H1 (cell line): ENCODE data around the gene GJB4. TPM values are rescaled to one million over a fixed set of nuclear protein-coding genes. Genes with fewer than 3 reads are reported as not detected.
"Not testable (repeated sequence)": the region's sequence is repeated elsewhere in the genome, so short reads cannot be mapped to it uniquely, and the experiment has no call there.

Source experiments
- CTCF ChIA-PET: fragments of 300-600 bp; sonication (Branson Sonifier 250); formaldehyde crosslinking; loops from one replicate; lab custom pipeline; 2021; ENCODE audit not compliant: partially characterized antibody; lab: Charles Lee
- POLR2A ChIA-PET: fragments of 300-600 bp; sonication (Branson Sonifier 250); formaldehyde crosslinking; loops from one replicate; lab custom pipeline; 2021; ENCODE audit warnings: inconsistent platforms; ENCODE audit not compliant: partially characterized antibody; lab: Charles Lee
- DNase-seq, 2 experiments: peaks; one replicate each; pipeline versions ENCODE4 v3.0.0 to v3.0.0-alpha.2; 2010 to 2022; ENCODE audit warnings: low spot score in 2 of 2, low read depth in 1 of 2, mixed read lengths in 1 of 2
- FAIRE-seq: peaks from 2 replicates; lab custom pipeline; 2011; peaks lifted over from hg19 to GRCh38; lab: Jason Lieb, UNC
- H2AFZ ChIP-seq: 2 replicates; pipeline ENCODE4 v1.8.1; 2012; ENCODE audit warnings: low read length, inconsistent platforms
- H2AK5ac ChIP-seq: 2 replicates; pipeline ENCODE4 v1.6.1; 2013; ENCODE audit warnings: low read depth, low read length
- H2BK120ac ChIP-seq: replicated peaks from 2 replicates; pipeline ENCODE3; 2013; ENCODE audit warnings: low read depth, low read length, inconsistent platforms
- H2BK12ac ChIP-seq: 2 replicates; pipeline ENCODE4 v1.6.1; 2013; ENCODE audit warnings: low read depth, low read length
- H2BK15ac ChIP-seq: 2 replicates; pipeline ENCODE4 v1.6.1; 2013; ENCODE audit warnings: low read length
- H2BK20ac ChIP-seq: 2 replicates; pipeline ENCODE4 v1.6.1; 2013; ENCODE audit warnings: low read length
- H2BK5ac ChIP-seq: 2 replicates; pipeline ENCODE4 v1.6.1; 2013; ENCODE audit warnings: low read depth, low read length
- H3K14ac ChIP-seq: 2 replicates; pipeline ENCODE4 v1.6.1; 2013; ENCODE audit warnings: inconsistent platforms; ENCODE audit not compliant: insufficient read length
- H3K18ac ChIP-seq: 2 replicates; pipeline ENCODE4 v1.6.1; 2013; ENCODE audit warnings: low read length; ENCODE audit errors: extremely low read depth
- H3K23ac ChIP-seq: 2 replicates; pipeline ENCODE4 v1.6.1; 2013; ENCODE audit warnings: inconsistent platforms; ENCODE audit not compliant: insufficient read length
- H3K23me2 ChIP-seq: 2 replicates; pipeline ENCODE4 v1.6.1; 2013; ENCODE audit warnings: low read depth, low read length
- H3K27ac ChIP-seq: 2 replicates; pipeline ENCODE4 v1.6.1; 2011; ENCODE audit warnings: low read depth, low read length, inconsistent platforms
- H3K27me3 ChIP-seq, 4 experiments: replicated peaks in 1 of 4; 1 replicate in 1 of 4; 2 replicates in 3 of 4; pipeline versions ENCODE4 v1.6.1 to v1.8.1; 2011 to 2013; ENCODE audit warnings: low read length in 3 of 4, mild to moderate bottlenecking in 3 of 4, inconsistent platforms in 2 of 4, mixed read lengths in 2 of 4, moderate library complexity in 1 of 4; ENCODE audit not compliant: control insufficient read depth in 3 of 4, insufficient read depth in 3 of 4; ENCODE audit errors: extremely low read depth in 1 of 4
- H3K36me3 ChIP-seq, 4 experiments: 2 replicates each; pipeline versions ENCODE4 v1.6.1 to v1.8.1; 2011 to 2013; ENCODE audit warnings: mild to moderate bottlenecking in 4 of 4, low read length in 3 of 4, moderate library complexity in 2 of 4, control low read depth in 1 of 4, inconsistent platforms in 1 of 4; ENCODE audit not compliant: insufficient read depth in 4 of 4, control insufficient read depth in 2 of 4
- H3K4ac ChIP-seq: replicated peaks from 2 replicates; pipeline ENCODE3; 2013; ENCODE audit warnings: low read length, low read depth, mixed read lengths, inconsistent platforms; ENCODE audit not compliant: insufficient read length
- H3K4me1 ChIP-seq, 4 experiments: replicated peaks in 1 of 4; 1 replicate in 1 of 4; 2 replicates in 3 of 4; pipeline versions ENCODE4 v1.6.1 to v1.8.1; 2011 to 2013; ENCODE audit warnings: low read length in 3 of 4, inconsistent platforms in 2 of 4, mixed read lengths in 1 of 4; ENCODE audit not compliant: insufficient read depth in 4 of 4, control insufficient read depth in 3 of 4
- H3K4me2 ChIP-seq, 2 experiments: 2 replicates each; pipeline versions ENCODE4 v1.6.1 to v1.8.1; 2011 to 2013; ENCODE audit warnings: low read depth in 2 of 2, low read length in 2 of 2, control low read depth in 1 of 2, inconsistent platforms in 1 of 2, mild to moderate bottlenecking in 1 of 2; ENCODE audit not compliant: insufficient read depth in 1 of 2
- H3K4me3 ChIP-seq, 4 experiments: fragments of 200-600, 300-600 bp in 1 of 4; sonication (generic), shearing (Covaris generic), sonication (Bioruptor Twin) in 1 of 4; 2 replicates each; pipeline versions ENCODE4 v1.5.1 to v1.8.1; 2011 to 2016; ENCODE audit warnings: low read length in 4 of 4, low read depth in 3 of 4, control low read depth in 2 of 4, inconsistent platforms in 2 of 4, mild to moderate bottlenecking in 2 of 4, mixed read lengths in 1 of 4, moderate library complexity in 1 of 4; ENCODE audit not compliant: insufficient read depth in 2 of 4; ENCODE audit errors: extremely low read depth in 1 of 4
- H3K56ac ChIP-seq: replicated peaks from 2 replicates; pipeline ENCODE3; 2013; ENCODE audit warnings: low read depth, mild to moderate bottlenecking, mixed read lengths, low read length, inconsistent platforms; ENCODE audit not compliant: insufficient read length
- H3K79me1 ChIP-seq: 2 replicates; pipeline ENCODE4 v1.6.1; 2013; ENCODE audit warnings: low read depth, low read length, control low read depth
- H3K79me2 ChIP-seq, 2 experiments: 2 replicates each; pipeline versions ENCODE4 v1.6.1 to v1.8.1; 2012 to 2013; ENCODE audit warnings: low read length in 2 of 2, mild to moderate bottlenecking in 2 of 2, inconsistent platforms in 1 of 2; ENCODE audit not compliant: insufficient read depth in 2 of 2, control insufficient read depth in 1 of 2
- H3K9ac ChIP-seq, 4 experiments: replicated peaks in 1 of 4; 1 replicate in 1 of 4; 2 replicates in 3 of 4; pipeline versions ENCODE4 v1.6.1 to v1.8.1; 2011 to 2013; ENCODE audit warnings: low read depth in 3 of 4, low read length in 3 of 4, control low read depth in 2 of 4, mild to moderate bottlenecking in 2 of 4, moderate library complexity in 2 of 4, inconsistent platforms in 1 of 4; ENCODE audit errors: extremely low read depth in 1 of 4
- H3K9me3 ChIP-seq, 2 experiments: 2 replicates each; pipeline versions ENCODE4 v1.6.1 to v1.8.1; 2012 to 2013; ENCODE audit warnings: mild to moderate bottlenecking in 2 of 2, moderate library complexity in 2 of 2, control low read depth in 1 of 2, inconsistent platforms in 1 of 2, low read depth in 1 of 2, low read length in 1 of 2, mixed read lengths in 1 of 2; ENCODE audit not compliant: insufficient read depth in 2 of 2
- H4K20me1 ChIP-seq, 2 experiments: replicated peaks in 1 of 2; 2 replicates each; pipeline versions ENCODE3 to v1.8.1; 2011 to 2013; ENCODE audit warnings: inconsistent platforms in 2 of 2, low read length in 2 of 2, mild to moderate bottlenecking in 1 of 2; ENCODE audit not compliant: insufficient read depth in 2 of 2, control insufficient read depth in 1 of 2
- H4K5ac ChIP-seq: 2 replicates; pipeline ENCODE4 v1.6.1; 2013; ENCODE audit warnings: low read length, low read depth, mixed read lengths, inconsistent platforms; ENCODE audit not compliant: insufficient read length
- H4K8ac ChIP-seq: 2 replicates; pipeline ENCODE4 v1.8.0; 2013; ENCODE audit warnings: mild to moderate bottlenecking, moderate library complexity, low read length, inconsistent platforms; ENCODE audit not compliant: insufficient read depth; ENCODE audit errors: extremely low read depth
- H4K91ac ChIP-seq: replicated peaks from 2 replicates; pipeline ENCODE3; 2013; ENCODE audit warnings: low read length, mixed read lengths, inconsistent platforms; ENCODE audit not compliant: insufficient read length
- WGBS, 2 experiments: shearing (Covaris generic) in 1 of 2; methylation state at CpG; one replicate each; pipeline versions ENCODE4 v1.1.6 to v1.1.7; 2013 to 2015; ENCODE audit warnings: low lambda C conversion rate in 2 of 2, mixed read lengths in 2 of 2, inconsistent platforms in 1 of 2, low coverage in 1 of 2, missing lambda C conversion rate in 1 of 2; ENCODE audit not compliant: insufficient replicate concordance in 2 of 2, insufficient coverage in 1 of 2, insufficient read length in 1 of 2; ENCODE audit errors: extremely low coverage in 1 of 2, missing lambda C conversion rate in 1 of 2; 5-methylcytosine and 5-hydroxymethylcytosine counted together
- polyA plus RNA-seq, 7 experiments: library from polyadenylated mRNA; depleted of rRNA in 3 of 7; stranded (reverse) in 5 of 7; unstranded in 2 of 7; fragments of >200 nt in 5 of 7; fragments of 200-250 nt in 2 of 7; gene quantifications; 1 replicate in 5 of 7; 2 replicates in 1 of 7; 4 replicates in 1 of 7; pipeline versions ENCODE4 v1.2.1 to v1.2.3, GENCODE V29; 2011 to 2013; ENCODE audit warnings: missing spikeins in 2 of 7, mixed read lengths in 2 of 7
- total RNA-seq: library from RNA; stranded (reverse); fragmentation: NEBNext Ultra II Directional; extraction: Animal tissue kit (Norgen Biotek cat#: 25700); gene quantifications from 2 replicates; pipeline ENCODE4 v1.2.1, GENCODE V29; 2021

The GJB4 gene
- total and polyA plus RNA-seq, 2 of the 8 experiments (the other 6 are each of a cell fraction or from before 2014, with no cell fraction given), result 0.20 to 0.41 TPM

DNA sequence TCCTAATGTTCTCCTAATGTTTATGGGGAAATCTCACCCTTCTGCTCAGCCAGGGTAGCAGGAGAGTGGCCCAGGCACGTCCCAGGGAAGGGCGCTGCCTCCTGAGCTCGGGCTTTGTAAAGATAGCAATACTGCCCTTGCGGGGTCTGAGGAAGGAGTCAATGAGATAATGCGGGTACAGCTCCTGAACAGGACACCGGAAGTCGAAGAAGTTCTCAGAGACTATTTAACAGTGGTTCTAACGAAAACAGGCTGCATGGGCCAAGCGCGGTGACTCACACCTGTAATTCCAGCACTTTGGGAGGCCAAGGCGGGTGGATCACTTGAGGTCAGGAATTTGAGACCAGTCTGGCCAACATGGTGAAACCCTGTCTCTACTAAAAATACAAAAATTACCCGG, 22.3 kb upstream of the GJB4 start:
- H3K4me2 ChIP-seq, H3K79me1 ChIP-seq, H2AK5ac ChIP-seq, POLR2A ChIA-PET, H2BK15ac ChIP-seq, H3K14ac ChIP-seq, DNase-seq, H3K18ac ChIP-seq, H3K27ac ChIP-seq, H2BK12ac ChIP-seq, H3K23ac ChIP-seq, H3K56ac ChIP-seq, H2AFZ ChIP-seq, H2BK5ac ChIP-seq, H3K4me1 ChIP-seq, H3K79me2 ChIP-seq, H4K91ac ChIP-seq, H3K9ac ChIP-seq, H3K4me3 ChIP-seq, H2BK20ac ChIP-seq, H2BK120ac ChIP-seq, H3K23me2 ChIP-seq, H3K36me3 ChIP-seq, FAIRE-seq, H4K8ac ChIP-seq, H4K5ac ChIP-seq, H4K20me1 ChIP-seq, H3K9me3 ChIP-seq, H3K4ac ChIP-seq: not testable (repeated sequence)
- CTCF ChIA-PET, result interaction anchor here (0.7 to 1.7 kb wide), 7 partner anchors 11 to 588 kb away, joined by 3 to 6 read pairs (median 4); no protein-coding TSS in a partner anchor
- H3K27me3 ChIP-seq, result peaks cover 0 to 10% (median 4%) of the 10 kb centered on the region in 4 experiments; a peak in 5 of 7 replicates
- WGBS, 2 experiments, result 93% methylated on average over 12 of the region's 12 CpGs; no CpG with 5 or more reads in 1 of the 2 experiments
